Cerebellar cortex (tissue), 1 donor: Measurements from ENCODE around the gene TXN2.
"Not testable (repeated sequence)": the region's sequence is repeated elsewhere in the genome, so short reads cannot be mapped to it uniquely, and the experiment has no call there.

Experiments
- DNase-seq: peaks from one replicate; pipeline ENCODE4 v3.0.0-alpha.2; 2015; ENCODE audit warnings: low spot score

TXN2 gene

DNA sequence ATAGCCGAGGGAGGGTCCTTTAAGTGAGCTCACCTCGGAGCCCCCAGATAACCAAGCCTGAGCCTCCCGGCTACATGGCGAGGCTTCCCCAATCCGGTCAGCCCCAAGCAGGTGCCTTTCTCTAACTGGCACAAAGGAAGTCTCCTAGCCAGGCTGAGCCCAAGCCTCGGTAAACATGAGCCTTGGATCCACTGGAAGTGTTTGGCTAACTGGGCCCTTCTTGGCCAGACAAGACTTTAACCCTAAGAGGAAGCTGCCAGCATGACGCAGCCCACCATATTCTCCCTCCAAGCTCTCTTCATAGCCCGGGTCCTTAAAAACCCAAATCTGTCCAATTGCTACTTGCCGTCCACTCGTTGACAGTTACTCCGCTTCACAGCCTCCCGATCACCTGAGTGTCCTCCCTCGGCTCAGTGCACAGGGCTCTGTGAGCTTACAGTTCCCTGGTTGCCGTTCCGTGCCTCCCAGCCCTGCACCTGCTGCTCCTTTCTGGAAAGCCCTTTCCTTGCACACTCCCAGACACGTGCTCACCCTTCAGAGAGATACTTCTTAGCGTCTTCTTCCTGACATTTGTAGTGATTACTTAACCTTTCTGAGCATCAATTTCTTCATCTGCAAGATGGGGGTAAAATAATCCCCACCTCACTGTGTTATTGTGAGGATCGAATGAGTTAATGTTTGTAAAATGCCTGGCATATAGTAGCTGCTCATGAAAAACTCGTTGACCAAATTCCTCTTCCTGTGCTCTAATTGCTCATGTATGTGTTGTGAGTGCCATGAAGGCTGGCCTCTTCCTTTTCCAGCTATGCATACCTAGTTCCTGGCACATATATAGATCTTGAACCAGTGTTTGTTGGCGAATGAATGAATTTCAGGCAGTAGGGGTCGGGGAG is 25.6 kb downstream of the TXN2 start:
- peak; percentile 43 for DNase-seq

DNA sequence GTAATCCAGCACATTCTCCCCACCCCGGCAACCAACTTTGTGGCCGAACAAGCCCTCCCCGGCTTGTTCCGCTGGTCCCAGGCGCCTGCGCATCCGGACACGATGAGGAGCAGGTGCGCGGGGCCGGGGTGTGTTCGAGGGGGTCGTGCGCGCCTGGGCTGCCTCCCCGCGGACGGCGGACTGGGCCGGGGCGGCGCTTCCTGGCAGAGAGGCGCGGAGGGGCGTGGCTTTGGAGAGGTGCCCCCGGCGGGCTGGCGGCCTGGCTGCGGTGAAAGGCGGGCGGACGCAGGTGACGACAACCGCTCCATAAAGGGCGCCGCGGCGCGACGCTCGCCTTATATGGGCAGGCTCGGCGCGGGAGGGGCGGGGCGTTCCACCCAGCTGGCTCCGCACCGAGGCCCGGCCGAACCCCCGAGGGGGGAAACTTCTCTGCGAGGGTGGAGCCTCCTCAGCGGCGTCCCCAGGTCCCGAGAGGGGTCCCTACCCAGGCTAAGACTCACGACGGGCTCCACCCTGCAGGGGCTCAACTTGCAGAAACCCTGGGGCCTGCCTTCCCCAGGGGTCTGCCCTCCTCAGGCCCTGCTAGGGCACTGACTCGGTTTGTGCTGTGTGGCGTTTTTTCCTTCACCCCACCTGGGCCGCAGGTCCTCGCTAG is 26.4 kb downstream of the TXN2 start:
- DNase-seq = peak; percentile 87

DNA sequence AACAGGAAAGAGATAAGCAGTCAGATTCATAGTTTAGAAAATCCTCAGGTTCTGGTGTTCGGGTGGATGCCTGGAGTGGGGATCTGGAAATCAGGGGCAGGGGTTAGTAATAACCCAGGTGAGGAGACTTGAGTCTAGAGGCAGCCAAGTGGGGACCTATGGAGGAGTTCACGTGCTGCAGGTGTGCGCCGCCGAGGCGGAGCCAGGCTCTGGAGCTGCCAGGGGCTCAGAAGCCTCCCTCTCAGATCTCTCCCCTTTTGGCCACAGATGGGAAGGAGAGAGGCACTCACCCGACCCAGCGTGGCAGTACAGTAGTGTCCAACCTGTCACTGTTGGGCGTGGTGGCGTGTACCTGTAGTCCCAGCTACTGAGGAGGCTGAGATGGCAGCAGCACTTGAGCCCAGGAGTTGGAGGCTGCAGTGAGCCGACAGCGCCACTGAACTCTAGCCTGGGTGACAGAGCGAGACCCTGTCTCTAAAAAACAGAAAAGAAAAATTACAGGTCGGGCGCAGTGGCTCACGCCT is 27.5 kb downstream of the TXN2 start:
- DNase-seq = no peak

DNA sequence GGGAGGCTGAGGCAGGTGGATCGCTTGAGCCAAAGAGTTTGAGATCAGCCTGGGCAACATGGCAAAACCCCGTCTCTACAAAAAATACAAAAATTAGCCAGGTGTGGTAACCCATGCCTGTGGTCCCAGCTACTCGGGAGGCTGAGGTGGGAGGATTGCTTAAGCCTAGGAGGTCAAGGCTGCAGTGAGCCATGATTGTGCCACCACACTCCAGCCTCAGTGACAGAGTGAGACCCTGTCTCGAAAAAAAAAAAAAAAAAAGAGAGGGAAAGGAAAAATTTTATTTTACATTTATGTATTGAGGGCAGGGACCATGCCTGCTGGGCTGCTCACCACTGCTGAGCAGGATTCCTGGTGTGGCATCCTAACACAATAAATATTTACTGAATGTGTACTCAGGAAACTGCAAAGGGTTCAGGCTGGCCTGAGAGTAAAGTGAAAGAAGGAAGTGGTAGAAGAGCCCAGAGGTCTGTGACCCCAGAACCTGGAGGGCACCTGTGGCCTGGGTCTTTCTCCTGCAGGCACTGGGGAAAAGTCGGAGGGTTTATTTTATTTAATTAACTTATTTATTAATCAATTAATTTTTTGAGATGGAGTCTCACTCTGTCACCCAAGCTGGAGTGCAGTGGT is 28.3 kb downstream of the TXN2 start:
- DNase-seq = not testable (repeated sequence)

DNA sequence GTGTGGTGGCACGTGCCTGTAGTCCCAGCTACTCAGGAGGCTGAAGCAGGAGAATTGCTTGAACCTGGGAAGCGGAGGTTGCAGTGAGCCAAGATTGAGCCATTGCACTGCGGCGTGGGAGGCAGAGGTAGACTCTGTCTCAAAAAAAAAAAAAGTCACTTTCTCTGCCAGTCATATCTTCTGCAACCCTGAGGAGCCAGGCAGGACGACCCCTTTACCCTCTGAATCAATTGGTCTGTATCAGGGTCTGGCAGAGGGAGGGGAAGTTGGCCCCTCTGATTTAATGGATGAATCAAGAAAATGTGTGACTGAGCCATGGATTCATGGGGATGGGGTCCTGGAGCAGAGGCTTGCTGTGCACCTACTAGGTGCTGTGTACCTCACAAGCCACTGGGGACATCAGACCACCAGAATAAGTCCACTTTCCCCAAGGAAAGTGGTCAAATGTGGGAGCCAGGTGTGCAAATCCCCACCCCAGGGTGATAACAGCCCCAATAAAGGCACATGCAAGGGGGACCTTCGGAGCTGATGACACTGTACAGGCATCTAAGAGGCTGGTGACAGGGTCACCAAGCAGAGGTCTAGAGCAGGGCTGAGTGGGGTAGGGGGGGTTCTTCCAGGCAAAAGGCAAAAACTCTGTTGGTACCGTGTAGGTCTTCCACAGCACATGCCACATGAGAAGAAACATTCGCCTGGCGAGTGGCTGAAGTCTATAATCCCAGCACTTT is 29.0 kb downstream of the TXN2 start:
- no peak for DNase-seq

DNA sequence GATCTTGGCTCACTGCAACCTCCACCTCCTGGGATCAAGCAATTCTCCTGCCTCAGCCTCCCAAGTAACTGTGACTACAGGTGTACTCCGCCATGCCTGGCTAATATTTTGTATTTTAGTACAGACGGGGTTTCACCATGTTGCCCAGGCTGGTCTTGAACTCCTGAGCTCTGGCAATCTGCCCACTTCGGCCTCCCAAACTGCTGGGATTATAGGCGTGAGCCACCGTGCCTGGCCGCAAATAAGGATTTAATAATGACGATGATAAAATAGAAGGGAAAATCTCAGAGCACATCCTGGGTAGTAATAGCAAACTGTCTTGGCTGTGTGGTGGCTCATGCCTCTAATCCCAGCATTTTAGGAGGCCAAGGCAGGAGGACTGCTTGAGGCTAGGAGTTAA is 30.5 kb downstream of the TXN2 start:
- not testable (repeated sequence) for DNase-seq

DNA sequence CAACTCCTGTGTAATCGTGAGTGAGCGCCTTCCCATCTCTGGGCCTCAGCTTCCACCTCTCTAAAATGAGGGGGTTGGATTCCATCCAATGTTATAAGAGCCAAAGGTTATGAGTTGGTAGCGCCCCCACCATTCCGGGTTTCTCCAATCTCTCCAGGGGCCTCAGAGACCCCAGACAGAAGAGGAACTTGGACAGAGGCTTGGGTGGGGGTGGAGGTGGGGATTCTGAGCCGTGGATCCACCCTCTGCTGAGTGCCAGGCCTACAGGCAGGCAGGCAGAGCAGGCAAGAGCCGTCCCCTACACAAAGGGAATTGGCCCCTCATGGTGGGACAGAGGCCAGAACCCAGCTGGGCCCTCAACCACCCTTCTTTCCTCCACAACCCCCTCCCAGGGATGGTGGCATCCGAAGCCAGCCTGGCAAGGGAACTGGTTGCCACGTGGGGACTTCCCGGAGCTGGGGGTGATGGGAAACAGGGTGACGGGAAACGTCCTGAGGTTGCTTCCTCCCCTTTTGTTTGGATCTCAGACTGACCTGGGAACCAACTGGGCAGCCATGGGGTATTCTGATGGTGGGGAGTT is 31.8 kb downstream of the TXN2 start:
- no peak for DNase-seq

DNA sequence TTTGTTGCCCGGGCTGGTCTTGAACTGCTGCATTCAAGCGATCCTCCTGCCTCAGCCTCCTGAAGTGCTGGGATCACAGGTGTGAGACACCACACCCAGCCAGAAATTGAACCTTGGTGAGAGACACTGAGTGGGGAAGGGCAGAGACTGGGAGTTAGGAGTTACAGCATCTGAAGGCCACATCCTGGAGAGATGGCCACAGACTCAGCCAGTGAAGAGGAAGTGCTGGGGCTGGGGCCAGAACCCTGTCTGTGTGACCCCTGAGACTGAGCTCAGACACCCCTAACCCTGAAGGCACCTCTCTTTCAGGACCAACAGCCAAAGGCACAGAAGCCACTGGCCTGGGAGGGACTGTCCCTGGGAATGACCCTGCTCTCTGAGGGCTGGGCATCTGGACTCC is 33.8 kb downstream of the TXN2 start:
- no peak for DNase-seq

DNA sequence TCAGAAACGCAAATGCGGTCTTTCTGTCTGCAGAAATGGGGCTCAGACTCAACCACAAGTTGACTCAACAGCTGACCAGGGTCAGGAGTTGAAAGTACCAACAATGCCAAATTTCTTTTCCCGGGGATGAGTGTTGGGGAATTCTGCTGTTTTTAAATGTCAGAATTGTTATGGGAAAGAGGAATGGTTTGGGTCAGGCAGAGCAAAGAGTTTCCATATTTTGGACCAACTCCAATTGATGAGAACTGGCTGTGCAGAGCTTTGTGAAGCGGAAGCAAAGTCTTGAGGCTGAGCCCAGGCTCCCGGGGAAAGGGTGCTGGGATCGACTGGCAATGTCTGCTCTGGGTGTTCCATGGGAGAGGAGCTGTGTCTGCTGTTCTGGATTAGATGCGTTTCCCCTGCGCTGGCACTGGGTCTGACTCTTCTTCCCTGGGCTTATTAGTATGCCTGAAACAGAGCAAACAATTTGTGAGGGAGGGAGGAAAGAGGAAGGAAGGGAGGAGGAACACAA is 36.2 kb downstream of the TXN2 start:
- DNase-seq = no peak

DNA sequence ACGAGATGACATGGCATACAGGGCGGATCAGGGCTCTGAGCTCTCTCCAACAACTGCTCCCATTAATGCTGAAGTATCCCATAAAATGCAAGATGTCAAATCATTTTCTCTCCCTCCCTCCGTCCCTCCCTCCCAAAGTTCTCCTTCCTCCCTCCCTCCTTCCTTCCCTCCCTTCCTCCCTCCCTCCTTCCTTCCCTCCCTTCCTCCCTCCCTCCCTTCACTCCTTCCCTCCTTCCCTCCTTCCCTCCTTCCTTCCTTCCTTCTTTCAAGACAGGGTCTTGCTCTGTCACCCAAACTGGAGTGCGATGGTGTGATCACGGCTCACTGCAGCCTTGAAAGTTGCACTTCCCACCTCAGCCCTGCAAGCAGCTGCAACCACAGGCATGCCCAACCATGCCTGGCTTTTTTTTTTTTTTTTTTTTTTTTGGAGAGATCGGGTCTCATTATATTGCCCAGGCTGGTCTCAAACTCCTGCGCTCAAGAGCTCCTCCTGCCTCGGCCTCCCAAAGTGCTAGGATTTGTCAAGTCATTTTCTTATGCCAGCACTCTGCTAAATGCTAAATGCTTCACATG is 38.2 kb downstream of the TXN2 start:
- DNase-seq = no peak

DNA sequence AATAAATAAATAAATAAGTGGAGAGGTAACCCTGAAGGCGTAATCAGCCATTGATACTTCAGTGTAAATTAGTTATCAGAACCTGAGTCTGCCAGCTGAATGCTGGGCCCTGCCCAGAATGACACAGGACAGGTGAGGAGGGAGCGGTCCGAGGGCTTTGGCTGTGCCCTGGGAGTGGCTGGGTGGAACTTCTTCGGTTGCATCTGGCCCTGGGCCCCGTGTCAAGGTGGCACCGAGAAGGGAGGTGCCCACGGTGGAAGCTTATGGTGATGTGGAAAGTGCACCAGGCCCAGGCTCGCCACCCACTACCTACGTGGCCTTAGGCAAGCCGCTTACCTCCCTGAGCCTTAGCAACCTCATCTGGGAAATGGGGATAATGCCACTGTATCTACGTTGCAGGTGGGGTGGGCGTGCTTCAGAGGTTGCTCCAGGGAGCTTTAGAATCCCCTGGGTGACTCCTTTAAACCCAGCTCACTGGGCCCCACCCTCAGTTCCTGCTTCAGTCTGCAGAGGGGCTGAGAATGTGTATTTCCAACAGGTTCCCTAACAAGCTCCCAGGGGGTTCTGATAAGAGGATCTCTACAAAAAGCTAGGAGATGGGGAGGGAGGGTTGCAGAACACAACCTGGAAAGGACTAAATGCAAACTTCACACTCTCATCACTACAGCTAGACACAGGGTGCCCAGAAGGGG is 38.8 kb downstream of the TXN2 start:
- no peak for DNase-seq

DNA sequence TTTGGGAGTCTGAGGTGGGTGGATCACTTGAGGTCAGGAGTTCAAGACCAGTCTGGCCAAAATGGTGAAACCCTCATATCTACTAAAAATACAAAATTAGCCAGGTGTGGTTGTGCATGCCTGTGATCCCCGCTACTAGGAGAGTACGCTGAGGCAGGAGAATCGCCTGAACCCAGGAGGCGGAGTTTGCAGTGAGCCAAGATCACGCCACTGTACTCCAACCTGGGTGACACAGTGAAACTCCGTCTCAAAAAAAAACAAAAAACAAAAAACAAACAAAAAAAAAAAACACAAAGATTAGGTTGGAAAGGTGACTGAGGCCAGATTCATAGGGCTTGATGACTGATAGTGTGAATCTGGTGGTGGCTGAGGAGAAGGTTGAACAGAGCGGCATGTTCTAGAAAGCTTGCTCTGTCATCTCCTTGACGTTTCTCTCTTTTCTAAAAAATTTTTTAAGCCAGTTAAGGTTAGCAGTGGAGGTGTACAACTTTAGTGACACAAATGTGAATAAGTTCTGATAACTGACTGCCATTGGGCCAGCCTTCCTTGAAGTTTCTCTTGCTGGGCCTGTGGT is 40.9 kb downstream of the TXN2 start:
- no peak for DNase-seq

DNA sequence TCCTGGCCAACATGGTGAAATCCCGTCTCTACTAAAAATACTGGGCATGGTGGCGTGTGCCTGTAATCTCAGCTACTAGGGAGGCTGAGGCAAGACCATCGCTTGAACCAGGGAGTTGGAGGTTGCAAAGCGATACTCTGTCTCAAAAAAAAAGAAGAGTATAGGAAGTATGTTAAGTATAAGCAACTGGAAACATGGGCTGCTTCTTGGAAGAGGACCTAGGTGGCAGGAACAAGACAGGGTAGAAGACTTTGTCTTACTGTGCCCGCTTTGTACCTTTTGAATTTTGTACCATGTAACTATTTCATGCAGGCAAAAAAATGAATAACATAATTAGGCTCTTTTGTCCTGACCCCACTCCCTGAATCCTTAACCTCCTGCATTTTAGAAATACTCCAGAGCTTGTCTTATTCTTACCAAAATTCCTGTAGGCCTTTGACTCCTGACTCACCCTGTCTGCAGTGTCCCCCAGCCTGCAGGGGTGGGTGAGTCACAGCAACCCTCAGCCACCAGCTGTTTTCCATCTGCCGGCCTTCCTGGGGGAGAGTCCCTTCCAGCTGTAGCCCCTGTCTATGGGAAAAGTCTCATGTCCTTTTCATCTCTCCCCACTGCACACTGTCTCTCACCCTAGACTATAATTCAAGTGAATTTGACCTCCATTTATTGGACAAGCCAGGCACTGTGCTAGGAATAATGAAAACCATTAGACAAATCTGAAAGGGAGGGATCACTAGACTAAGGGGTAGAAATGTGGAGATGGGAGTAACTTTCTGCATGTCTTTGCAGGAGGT is 41.8 kb downstream of the TXN2 start:
- DNase-seq = no peak

DNA sequence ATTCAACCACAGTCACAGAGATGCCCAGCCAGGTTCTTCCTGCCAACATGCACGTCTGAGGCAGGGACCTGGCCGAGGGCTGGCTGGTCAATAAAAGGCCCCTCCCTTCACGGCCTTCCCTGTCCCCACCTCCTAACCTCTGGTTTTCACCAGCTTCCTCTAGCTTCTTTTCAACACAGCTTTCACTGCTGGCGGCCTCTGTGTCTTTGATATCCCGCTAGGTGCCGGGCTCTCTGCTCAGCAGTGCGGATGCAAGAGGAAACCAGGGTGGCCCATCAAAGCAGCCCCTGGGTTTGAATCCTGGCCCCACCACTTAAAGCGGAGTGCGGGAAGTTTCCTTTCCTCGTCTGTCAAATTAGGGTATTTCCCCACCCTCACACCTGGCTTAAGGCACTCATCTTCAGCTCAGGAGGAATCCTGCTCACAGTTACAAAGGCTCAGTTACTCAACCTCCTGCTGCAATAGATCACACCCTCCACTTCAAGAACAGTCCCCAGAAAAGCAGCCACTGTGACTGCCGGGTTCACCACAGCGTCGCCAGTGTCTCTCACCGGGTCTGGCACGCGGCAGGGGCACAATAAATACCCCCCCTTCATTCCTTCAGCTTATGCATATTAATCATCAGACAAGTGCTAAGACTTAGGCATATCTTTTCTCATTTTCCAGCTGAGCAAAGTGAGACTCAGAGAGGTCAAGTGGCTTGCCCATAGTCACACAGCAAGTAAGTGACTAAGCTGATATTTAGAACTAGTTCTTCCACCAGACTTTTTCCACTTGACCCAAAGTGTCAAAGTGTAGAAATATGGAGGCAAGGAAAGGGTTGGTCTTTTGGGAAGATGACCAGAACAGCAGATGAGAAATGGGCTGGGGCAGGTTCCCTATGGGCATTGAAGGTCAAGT is 45.7 kb downstream of the TXN2 start:
- DNase-seq = no peak

DNA sequence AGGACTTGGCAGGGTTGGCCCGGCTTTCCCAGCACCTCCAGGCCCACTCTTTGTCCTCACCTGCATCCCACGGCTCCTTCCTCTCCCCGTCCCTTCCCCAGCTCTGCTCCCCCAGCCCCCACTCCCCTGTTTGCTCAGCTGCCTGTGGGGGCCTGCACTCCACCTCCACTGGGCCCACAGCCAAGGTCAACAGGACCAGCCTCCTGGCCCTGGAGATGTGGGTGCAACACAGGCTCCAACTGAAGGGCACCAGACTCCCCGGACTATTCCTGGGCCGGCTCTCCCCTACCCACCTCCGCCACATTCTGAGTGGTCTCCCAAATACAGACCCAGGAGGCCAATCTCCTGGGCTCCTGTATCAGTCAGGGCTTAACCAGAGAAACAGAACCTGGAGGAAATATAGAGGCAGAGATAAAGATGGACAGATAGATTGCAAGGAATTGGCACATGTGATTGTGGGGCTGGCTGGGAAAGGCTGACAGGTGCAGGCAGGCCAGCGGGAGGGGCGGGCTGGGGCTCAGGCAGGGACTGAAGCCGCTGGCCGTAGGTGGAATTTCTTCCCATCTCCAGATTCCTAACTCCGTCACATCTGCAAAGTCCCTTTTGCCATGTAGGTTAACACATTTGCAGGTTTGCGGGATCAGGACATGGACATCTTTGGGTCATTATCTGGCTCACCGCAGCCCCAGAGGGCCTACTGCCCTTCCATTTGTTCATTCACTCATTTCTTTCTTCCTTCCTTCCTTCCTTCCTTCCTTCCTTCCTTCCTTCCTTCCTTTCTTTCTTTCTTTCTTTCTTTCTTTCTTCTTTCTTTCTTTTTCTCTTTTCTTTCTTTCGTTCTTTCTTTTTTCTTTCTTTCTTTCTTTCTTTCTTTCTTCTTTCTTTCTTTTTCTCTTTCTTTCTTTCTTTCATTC is 47.9 kb downstream of the TXN2 start:
- peak; percentile 66 for DNase-seq

DNA sequence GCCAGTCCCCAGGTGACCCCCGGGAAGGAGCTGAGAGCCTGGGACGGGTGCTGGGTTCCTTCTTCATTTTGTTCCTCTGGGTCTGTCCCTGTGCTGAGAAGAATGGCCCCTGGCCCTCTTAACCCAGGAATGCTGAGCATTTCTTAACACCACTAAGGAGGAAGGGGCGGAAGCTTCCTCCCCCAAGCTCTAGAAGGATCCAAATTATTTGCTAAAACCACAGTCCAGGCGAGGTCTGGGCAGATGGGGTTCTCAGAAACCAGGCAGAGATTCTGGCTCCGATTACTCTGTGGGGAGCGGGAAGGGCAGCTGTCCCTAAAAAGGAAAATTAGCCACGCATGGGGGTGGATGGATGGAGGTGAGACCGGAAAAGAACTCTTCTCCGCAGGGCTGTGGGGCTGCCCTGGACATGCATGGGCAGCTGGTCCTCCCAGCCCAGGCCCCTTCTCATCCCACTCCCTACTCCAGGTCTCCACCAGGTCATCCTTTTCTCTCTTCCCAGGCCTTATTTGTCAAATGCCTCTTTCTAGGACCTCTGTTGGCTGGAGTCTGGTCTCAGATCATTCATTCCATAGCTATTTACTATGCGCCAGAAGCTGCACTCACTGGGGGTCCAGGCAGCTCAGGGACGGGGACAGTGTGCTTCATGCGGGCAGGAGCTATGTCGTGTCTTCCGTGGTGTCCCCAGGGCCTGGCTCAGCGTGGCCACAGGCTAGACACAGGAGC is 48.7 kb downstream of the TXN2 start:
- peak; percentile 50 for DNase-seq

DNA sequence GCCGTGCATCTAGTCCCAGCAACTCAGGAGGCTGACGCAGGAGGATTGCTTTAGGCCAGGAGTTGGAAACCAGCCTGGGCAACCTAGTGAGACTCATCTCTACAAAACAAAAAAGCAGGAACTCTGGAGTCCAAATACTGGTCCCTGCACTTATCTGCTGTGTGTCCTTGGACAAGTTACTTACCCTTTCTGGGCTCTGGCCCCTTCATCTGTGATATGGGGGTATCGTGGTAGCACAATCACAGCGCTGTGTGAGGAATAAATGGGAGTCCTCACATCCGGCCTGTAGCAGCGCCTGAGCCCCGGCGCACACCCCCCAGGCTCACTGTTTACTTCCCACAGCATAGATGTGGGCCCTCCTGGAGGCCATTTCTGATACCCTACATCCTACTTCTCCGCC is 49.5 kb downstream of the TXN2 start:
- DNase-seq = no peak
